B cell (primary cell): ENCODE results near the gene RGP1. TPM values are rescaled to one million over a fixed set of nuclear protein-coding genes. Genes with fewer than 3 reads are reported as not detected.

Source experiments
- ATAC-seq: fragments of 200-7000 bp; cut with Tn5 transposase; one replicate; pipeline ENCODE4 v1.10.0; 2021; ENCODE audit warnings: low read depth, mild to moderate bottlenecking, moderate number of reproducible peaks, moderate library complexity
- CTCF ChIA-PET: fragments of 350-600 bp; sonication (Branson Sonifier 250); formaldehyde crosslinking; loops from one replicate; lab custom pipeline; 2021; ENCODE audit warnings: antibody characterized with exemption, inconsistent platforms; lab: Charles Lee
- POLR2A ChIA-PET: fragments of 350-600 bp; sonication (Branson Sonifier 250); formaldehyde crosslinking; loops from one replicate; lab custom pipeline; 2021; ENCODE audit warnings: antibody characterized with exemption; lab: Charles Lee
- DNase-seq: peaks from one replicate; pipeline ENCODE4 v3.0.0; 2013
- H2AFZ ChIP-seq: 2 replicates; pipeline ENCODE4 v1.6.1; 2012; ENCODE audit warnings: mild to moderate bottlenecking, low read depth, low read length; ENCODE audit not compliant: insufficient read depth, poor library complexity, severe bottlenecking
- H3K27ac ChIP-seq, 2 donors: 1 replicate in 1 of 2; 2 replicates in 1 of 2; pipeline ENCODE4 v1.5.1; 2012 to 2013; ENCODE audit warnings: low read length in 2 of 2, mild to moderate bottlenecking in 2 of 2, moderate library complexity in 1 of 2
- H3K27me3 ChIP-seq, 4 experiments: fragments of 200-600 bp in 1 of 4; sonication (generic) in 1 of 4; replicated peaks in 1 of 4; 1 replicate in 2 of 4; 2 replicates in 2 of 4; pipeline versions ENCODE4 v1.6.1 to v1.7.0; 2013 to 2016; ENCODE audit warnings: low read length in 3 of 4, mild to moderate bottlenecking in 2 of 4, mixed read lengths in 1 of 4, moderate library complexity in 1 of 4; ENCODE audit not compliant: insufficient read depth in 4 of 4, control insufficient read depth in 3 of 4; ENCODE audit errors: control extremely low read depth in 1 of 4
- H3K36me3 ChIP-seq, 2 experiments: replicated peaks in 1 of 2; 1 replicate in 1 of 2; 2 replicates in 1 of 2; pipeline versions ENCODE4 v1.6.1 to v1.7.1; 2013; ENCODE audit warnings: low read length in 1 of 2; ENCODE audit not compliant: insufficient read depth in 2 of 2, control insufficient read depth in 1 of 2; ENCODE audit errors: control extremely low read depth in 1 of 2, extremely low read depth in 1 of 2
- H3K4me1 ChIP-seq, 2 donors: fragments of 200-600 bp in 1 of 2; sonication (generic) in 1 of 2; 1 replicate in 1 of 2; 2 replicates in 1 of 2; pipeline versions ENCODE4 v1.5.1 to v1.6.1; 2013 to 2017; ENCODE audit warnings: low read length in 2 of 2; ENCODE audit not compliant: control insufficient read depth in 2 of 2, insufficient read depth in 2 of 2
- H3K4me2 ChIP-seq: replicated peaks from 2 replicates; pipeline ENCODE3; 2012; ENCODE audit warnings: mild to moderate bottlenecking, low read depth, low read length; ENCODE audit not compliant: poor library complexity, severe bottlenecking
- H3K4me3 ChIP-seq, 5 experiments: fragments of 200-600 bp in 1 of 5; sonication (generic) in 1 of 5; 1 replicate in 3 of 5; 2 replicates in 2 of 5; pipeline versions ENCODE4 v1.5.1 to v1.7.0; 2011 to 2016; ENCODE audit warnings: low read length in 4 of 5, mild to moderate bottlenecking in 4 of 5, low read depth in 2 of 5, control low read depth in 1 of 5, moderate library complexity in 1 of 5; ENCODE audit not compliant: insufficient read depth in 1 of 5; ENCODE audit errors: control extremely low read depth in 1 of 5, extremely low read depth in 1 of 5
- H3K79me2 ChIP-seq: fragments of 200-600 bp; sonication (generic); one replicate; pipeline ENCODE4 v1.6.0; 2016; ENCODE audit warnings: low read length; ENCODE audit not compliant: control insufficient read depth, insufficient read depth
- H3K9ac ChIP-seq: fragments of 200-600 bp; sonication (generic); 2 replicates; pipeline ENCODE4 v1.6.1; 2017; ENCODE audit warnings: mild to moderate bottlenecking, low read length, moderate library complexity
- H3K9me3 ChIP-seq, 3 donors: one replicate each; pipeline versions ENCODE4 v1.6.1 to v1.7.1; 2013; ENCODE audit warnings: low read length in 2 of 3; ENCODE audit not compliant: control insufficient read depth in 2 of 3, insufficient read depth in 1 of 3; ENCODE audit errors: control extremely low read depth in 1 of 3
- H4K20me1 ChIP-seq: 2 replicates; pipeline ENCODE4 v1.6.0; 2012; ENCODE audit warnings: mild to moderate bottlenecking, low read length; ENCODE audit not compliant: insufficient read depth, control insufficient read depth, poor library complexity, severe bottlenecking
- H3K27ac Mint-ChIP-seq: one replicate; pipeline ENCODE4 v1.8.0; 2021; ENCODE audit warnings: mixed read lengths
- H3K27me3 Mint-ChIP-seq: one replicate; pipeline ENCODE4 v1.8.0; 2021; ENCODE audit warnings: mixed read lengths
- H3K4me1 Mint-ChIP-seq: one replicate; pipeline ENCODE4 v1.8.0; 2021; ENCODE audit warnings: mixed read lengths
- H3K4me3 Mint-ChIP-seq: one replicate; pipeline ENCODE4 v1.8.0; 2021; ENCODE audit warnings: mixed read lengths
- H3K9me3 Mint-ChIP-seq: one replicate; pipeline ENCODE4 v1.8.0; 2022; ENCODE audit warnings: mixed read lengths; ENCODE audit not compliant: insufficient read depth
- EZH2 ChIP-seq: IDR thresholded peaks from 2 replicates; pipeline ENCODE4 v1.6.1; 2012; ENCODE audit warnings: borderline replicate concordance, low read depth, mild to moderate bottlenecking, moderate library complexity, low read length; ENCODE audit not compliant: insufficient read depth, poor library complexity, severe bottlenecking
- WGBS: methylation state at CpG from one replicate; pipeline ENCODE4 v1.1.5; 2013; ENCODE audit warnings: missing lambda C conversion rate; ENCODE audit not compliant: insufficient coverage; 5-methylcytosine and 5-hydroxymethylcytosine counted together
- intact Hi-C: fragments of 100-400 bp; cut with micrococcal nuclease; formaldehyde crosslinking; loops from one replicate; pipeline ENCODE4 v1.10.0; 2022
- polyA plus RNA-seq: library from polyadenylated mRNA; depleted of rRNA; stranded (reverse); fragments of >200 nt; gene quantifications from 2 replicates; pipeline ENCODE4 v1.2.3, GENCODE V29; 2012
- total RNA-seq, 2 donors: library from RNA; stranded (reverse); fragments of 120-200 nt in 1 of 2; gene quantifications; 1 replicate in 1 of 2; 2 replicates in 1 of 2; pipeline versions ENCODE4 v1.2.3 to v1.2.4, GENCODE V29; 2013 to 2022
- TF ChIP-seq, protein P1 (sequence below): fragments of 200-600 bp; IDR thresholded peaks from one replicate; pipeline ENCODE4 v1.8.0; 2022; ENCODE audit warnings: antibody characterized with exemption, mild to moderate bottlenecking

The RGP1 gene
- total and polyA plus RNA-seq, 2 donors (not counting 1 experiment from before 2014, with no cell fraction given) = 17.6 to 42.3 TPM

DNA sequence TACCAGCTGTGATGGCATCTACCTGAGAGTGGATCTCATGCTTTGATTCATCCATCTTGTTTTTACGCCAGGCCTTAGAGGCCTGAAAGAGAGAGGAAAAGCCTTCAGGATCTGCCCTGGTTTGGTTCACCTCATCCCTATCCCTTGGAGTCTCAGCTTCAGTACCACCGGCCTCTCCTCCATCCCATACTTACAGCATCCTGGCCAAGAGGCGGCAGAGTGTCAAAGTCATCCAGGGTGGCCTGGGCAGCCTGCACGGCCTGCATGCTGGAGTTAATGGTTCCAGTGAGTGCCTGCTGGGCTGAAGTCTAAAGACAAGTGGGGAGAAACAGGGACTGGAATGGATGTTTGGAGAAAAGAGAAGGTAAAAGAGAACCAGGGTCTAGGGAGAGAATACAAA, 29.5 kb upstream of the RGP1 start:
- H3K79me2 ChIP-seq = peaks cover 39% of the 10 kb centered on the region
- H3K9ac ChIP-seq = no peak overlapping the region
- H3K4me1 Mint-ChIP-seq = peaks cover 26% of the 10 kb centered on the region
- peak overlapping the region; percentile 61 to 88 for H3K27ac ChIP-seq
- TF ChIP-seq, protein P1, sequence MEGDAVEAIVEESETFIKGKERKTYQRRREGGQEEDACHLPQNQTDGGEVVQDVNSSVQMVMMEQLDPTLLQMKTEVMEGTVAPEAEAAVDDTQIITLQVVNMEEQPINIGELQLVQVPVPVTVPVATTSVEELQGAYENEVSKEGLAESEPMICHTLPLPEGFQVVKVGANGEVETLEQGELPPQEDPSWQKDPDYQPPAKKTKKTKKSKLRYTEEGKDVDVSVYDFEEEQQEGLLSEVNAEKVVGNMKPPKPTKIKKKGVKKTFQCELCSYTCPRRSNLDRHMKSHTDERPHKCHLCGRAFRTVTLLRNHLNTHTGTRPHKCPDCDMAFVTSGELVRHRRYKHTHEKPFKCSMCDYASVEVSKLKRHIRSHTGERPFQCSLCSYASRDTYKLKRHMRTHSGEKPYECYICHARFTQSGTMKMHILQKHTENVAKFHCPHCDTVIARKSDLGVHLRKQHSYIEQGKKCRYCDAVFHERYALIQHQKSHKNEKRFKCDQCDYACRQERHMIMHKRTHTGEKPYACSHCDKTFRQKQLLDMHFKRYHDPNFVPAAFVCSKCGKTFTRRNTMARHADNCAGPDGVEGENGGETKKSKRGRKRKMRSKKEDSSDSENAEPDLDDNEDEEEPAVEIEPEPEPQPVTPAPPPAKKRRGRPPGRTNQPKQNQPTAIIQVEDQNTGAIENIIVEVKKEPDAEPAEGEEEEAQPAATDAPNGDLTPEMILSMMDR = no peak
- no peak for TF ChIP-seq EZH2
- H3K9me3 Mint-ChIP-seq = no peaks in the 10 kb centered on the region
- H3K27me3 ChIP-seq = no peaks in the 10 kb centered on the region
- no peaks in the 10 kb centered on the region for H3K27me3 Mint-ChIP-seq
- no peak overlapping the region for H2AFZ ChIP-seq
- peak overlapping the region; percentile 86 for H3K27ac Mint-ChIP-seq
- H4K20me1 ChIP-seq = peaks cover 45% of the 10 kb centered on the region
- ATAC-seq = no peak
- H3K36me3 ChIP-seq = peaks cover 16 to 96% of the 10 kb centered on the region in 2 experiments
- peak overlapping the region; percentile 29 for H3K4me3 Mint-ChIP-seq
- peak overlapping the region; percentile 56 for H3K4me2 ChIP-seq
- H3K4me1 ChIP-seq = peaks cover 16 to 24% of the 10 kb centered on the region in 2 donors
- no peak for DNase-seq
- WGBS = 83% methylated on average over 1 of the region's 4 CpGs
- H3K9me3 ChIP-seq = no peaks in the 10 kb centered on the region
- no peak overlapping the region for H3K4me3 ChIP-seq
- POLR2A ChIA-PET = interaction anchor here (0.5 to 3.5 kb wide), 6 partner anchors 11 to 115 kb away, joined by 3 to 21 read pairs (median 6); partner anchors contain the start of genes CCDC107, CREB3, RMRP and TLN1
- intact Hi-C loops = loop anchor here (1.0 to 2.0 kb wide), 6 partner anchors 13 to 115 kb away; partner anchors contain the start of genes CCDC107, CD72, CREB3 and RMRP
- CTCF ChIA-PET = interaction anchor here (0.7 to 20.4 kb wide), 4 partner anchors 12 to 115 kb away, joined by 3 to 195 read pairs (median 16); partner anchors contain the start of genes ARHGEF39, CREB3, TLN1 and TPM2

DNA sequence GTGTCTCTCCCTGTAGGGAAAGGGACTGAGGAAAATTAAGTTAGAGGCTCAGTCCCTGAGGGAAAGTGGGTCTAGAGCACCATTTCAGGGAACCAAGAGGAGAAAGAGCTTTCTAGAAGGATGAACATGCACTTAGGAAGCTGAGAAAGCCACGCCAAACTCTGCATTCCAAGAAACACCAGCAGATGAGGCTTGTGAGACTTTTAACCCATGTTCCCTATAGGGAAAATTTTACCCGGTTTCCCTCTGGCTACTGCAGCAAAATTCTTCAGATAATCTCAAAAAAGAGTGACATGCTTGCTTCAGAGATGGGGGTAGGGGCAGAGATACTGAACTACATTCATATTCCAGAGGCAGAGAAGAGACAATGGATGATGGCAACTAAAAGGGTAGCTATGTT, 25.7 kb upstream of the RGP1 start:
- no peak overlapping the region for H3K4me2 ChIP-seq
- CTCF ChIA-PET = interaction anchor here (0.5 to 20.4 kb wide), 4 partner anchors 8 to 105 kb away, joined by 3 to 195 read pairs (median 14); partner anchors contain the start of genes CREB3, TLN1 and TPM2
- H3K27ac ChIP-seq = no peak overlapping the region
- H3K4me1 ChIP-seq = peaks cover 38 to 41% of the 10 kb centered on the region in 2 donors
- H3K36me3 ChIP-seq = peaks cover 17 to 88% of the 10 kb centered on the region in 2 experiments
- H3K27me3 ChIP-seq = no peaks in the 10 kb centered on the region
- H3K9me3 Mint-ChIP-seq = no peaks in the 10 kb centered on the region
- WGBS = 100% methylated on average over 1 of the region's 2 CpGs
- no peak overlapping the region for H3K4me3 ChIP-seq
- H2AFZ ChIP-seq = no peak overlapping the region
- peaks cover 22% of the 10 kb centered on the region for H3K4me1 Mint-ChIP-seq
- no peaks in the 10 kb centered on the region for H3K27me3 Mint-ChIP-seq
- ATAC-seq (no peak), DNase-seq (no peak)
- H3K79me2 ChIP-seq = peaks cover 38% of the 10 kb centered on the region
- intact Hi-C loops = no loop called here
- peaks cover 58% of the 10 kb centered on the region for H4K20me1 ChIP-seq
- POLR2A ChIA-PET = no interaction called here
- H3K9ac ChIP-seq = no peak overlapping the region
- H3K9me3 ChIP-seq = no peaks in the 10 kb centered on the region
- H3K27ac Mint-ChIP-seq = no peak overlapping the region
- TF ChIP-seq EZH2 = no peak
- TF ChIP-seq, protein P1 = no peak
- no peak overlapping the region for H3K4me3 Mint-ChIP-seq
